ENCODE measurements around the gene P4HB.

The P4HB gene

GRCh38 chr17:81895400-81895799 lies 35.1 kb upstream of the P4HB start:
- TF ChIP-seq TCF4 (CRISPR knock-in tag; IDR thresholded peaks at IDR 0.05; ENCODE audit: borderline replicate concordance): no peak
- no peak for TF ChIP-seq GLIS3 (CRISPR knock-in tag; IDR thresholded peaks at IDR 0.05)
- TF ChIP-seq TOX (CRISPR knock-in tag; IDR thresholded peaks at IDR 0.05; ENCODE audit: borderline replicate concordance): no peak
- TF ChIP-seq ZFP30 (CRISPR knock-in tag; IDR thresholded peaks at IDR 0.05): no peak
- no peak for TF ChIP-seq RARB (CRISPR knock-in tag; IDR thresholded peaks at IDR 0.05)
- TF ChIP-seq ZNF565 (CRISPR knock-in tag; conservative IDR thresholded peaks at IDR 0.05; ENCODE audit: low read depth): no peak
- TF ChIP-seq, protein P1, sequence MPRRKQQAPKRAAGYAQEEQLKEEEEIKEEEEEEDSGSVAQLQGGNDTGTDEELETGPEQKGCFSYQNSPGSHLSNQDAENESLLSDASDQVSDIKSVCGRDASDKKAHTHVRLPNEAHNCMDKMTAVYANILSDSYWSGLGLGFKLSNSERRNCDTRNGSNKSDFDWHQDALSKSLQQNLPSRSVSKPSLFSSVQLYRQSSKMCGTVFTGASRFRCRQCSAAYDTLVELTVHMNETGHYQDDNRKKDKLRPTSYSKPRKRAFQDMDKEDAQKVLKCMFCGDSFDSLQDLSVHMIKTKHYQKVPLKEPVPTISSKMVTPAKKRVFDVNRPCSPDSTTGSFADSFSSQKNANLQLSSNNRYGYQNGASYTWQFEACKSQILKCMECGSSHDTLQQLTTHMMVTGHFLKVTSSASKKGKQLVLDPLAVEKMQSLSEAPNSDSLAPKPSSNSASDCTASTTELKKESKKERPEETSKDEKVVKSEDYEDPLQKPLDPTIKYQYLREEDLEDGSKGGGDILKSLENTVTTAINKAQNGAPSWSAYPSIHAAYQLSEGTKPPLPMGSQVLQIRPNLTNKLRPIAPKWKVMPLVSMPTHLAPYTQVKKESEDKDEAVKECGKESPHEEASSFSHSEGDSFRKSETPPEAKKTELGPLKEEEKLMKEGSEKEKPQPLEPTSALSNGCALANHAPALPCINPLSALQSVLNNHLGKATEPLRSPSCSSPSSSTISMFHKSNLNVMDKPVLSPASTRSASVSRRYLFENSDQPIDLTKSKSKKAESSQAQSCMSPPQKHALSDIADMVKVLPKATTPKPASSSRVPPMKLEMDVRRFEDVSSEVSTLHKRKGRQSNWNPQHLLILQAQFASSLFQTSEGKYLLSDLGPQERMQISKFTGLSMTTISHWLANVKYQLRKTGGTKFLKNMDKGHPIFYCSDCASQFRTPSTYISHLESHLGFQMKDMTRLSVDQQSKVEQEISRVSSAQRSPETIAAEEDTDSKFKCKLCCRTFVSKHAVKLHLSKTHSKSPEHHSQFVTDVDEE (CRISPR knock-in tag; IDR thresholded peaks at IDR 0.05): no peak
- no peak for TF ChIP-seq OSR1 (CRISPR knock-in tag; IDR thresholded peaks at IDR 0.05)
- TF ChIP-seq ZFP3 (CRISPR knock-in tag; IDR thresholded peaks at IDR 0.05): no peak
- no peak for TF ChIP-seq ZNF70 (CRISPR knock-in tag; IDR thresholded peaks at IDR 0.05)
- TF ChIP-seq, protein P2, sequence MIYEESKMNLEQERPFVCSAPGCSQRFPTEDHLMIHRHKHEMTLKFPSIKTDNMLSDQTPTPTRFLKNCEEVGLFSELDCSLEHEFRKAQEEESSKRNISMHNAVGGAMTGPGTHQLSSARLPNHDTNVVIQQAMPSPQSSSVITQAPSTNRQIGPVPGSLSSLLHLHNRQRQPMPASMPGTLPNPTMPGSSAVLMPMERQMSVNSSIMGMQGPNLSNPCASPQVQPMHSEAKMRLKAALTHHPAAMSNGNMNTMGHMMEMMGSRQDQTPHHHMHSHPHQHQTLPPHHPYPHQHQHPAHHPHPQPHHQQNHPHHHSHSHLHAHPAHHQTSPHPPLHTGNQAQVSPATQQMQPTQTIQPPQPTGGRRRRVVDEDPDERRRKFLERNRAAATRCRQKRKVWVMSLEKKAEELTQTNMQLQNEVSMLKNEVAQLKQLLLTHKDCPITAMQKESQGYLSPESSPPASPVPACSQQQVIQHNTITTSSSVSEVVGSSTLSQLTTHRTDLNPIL (CRISPR knock-in tag; IDR thresholded peaks at IDR 0.05; ENCODE audit: low read depth): no peak
- TF ChIP-seq ZNF8 (CRISPR knock-in tag; IDR thresholded peaks at IDR 0.05): no peak
- TF ChIP-seq, protein P3, sequence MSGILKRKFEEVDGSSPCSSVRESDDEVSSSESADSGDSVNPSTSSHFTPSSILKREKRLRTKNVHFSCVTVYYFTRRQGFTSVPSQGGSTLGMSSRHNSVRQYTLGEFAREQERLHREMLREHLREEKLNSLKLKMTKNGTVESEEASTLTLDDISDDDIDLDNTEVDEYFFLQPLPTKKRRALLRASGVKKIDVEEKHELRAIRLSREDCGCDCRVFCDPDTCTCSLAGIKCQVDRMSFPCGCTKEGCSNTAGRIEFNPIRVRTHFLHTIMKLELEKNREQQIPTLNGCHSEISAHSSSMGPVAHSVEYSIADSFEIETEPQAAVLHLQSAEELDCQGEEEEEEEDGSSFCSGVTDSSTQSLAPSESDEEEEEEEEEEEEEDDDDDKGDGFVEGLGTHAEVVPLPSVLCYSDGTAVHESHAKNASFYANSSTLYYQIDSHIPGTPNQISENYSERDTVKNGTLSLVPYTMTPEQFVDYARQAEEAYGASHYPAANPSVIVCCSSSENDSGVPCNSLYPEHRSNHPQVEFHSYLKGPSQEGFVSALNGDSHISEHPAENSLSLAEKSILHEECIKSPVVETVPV (CRISPR knock-in tag; IDR thresholded peaks at IDR 0.05): no peak
- no peak for TF ChIP-seq ARNTL (CRISPR knock-in tag; IDR thresholded peaks at IDR 0.05; ENCODE audit: borderline replicate concordance, low read depth)
- ATAC-seq: no peak

DNA sequence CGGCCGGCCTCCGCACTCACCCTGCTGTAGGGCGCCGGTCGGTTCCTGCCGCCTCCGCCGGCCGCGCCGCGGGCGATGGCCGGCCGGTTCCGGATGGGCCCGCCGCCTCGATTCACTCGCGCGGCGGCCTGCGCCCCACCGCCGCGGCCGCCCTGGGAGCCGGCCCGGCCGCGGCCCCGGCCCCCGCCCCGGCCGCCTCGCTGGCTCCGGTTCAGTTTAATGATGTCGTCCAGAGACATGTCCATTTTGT lies 30.9 kb upstream of the P4HB start:
- no peak for ATAC-seq
- TF ChIP-seq CSDC2 (CRISPR knock-in tag; IDR thresholded peaks at IDR 0.05) (no peak), ISL1 (CRISPR knock-in tag; IDR thresholded peaks at IDR 0.05) (no peak), RARB (CRISPR knock-in tag; IDR thresholded peaks at IDR 0.05) (no peak), ZFP3 (CRISPR knock-in tag; IDR thresholded peaks at IDR 0.05) (no peak), OSR1 (CRISPR knock-in tag; IDR thresholded peaks at IDR 0.05) (no peak), SNAI2 (CRISPR knock-in tag; IDR thresholded peaks at IDR 0.05) (no peak), GLIS3 (CRISPR knock-in tag; IDR thresholded peaks at IDR 0.05) (no peak), PATZ1 (CRISPR knock-in tag; IDR thresholded peaks at IDR 0.05; ENCODE audit: borderline replicate concordance) (no peak), POU6F1 (CRISPR knock-in tag; IDR thresholded peaks at IDR 0.05; ENCODE audit: borderline replicate concordance, low read depth) (no peak), TCF4 (CRISPR knock-in tag; IDR thresholded peaks at IDR 0.05; ENCODE audit: borderline replicate concordance) (no peak), ZNF565 (CRISPR knock-in tag; conservative IDR thresholded peaks at IDR 0.05; ENCODE audit: low read depth) (no peak), ZC3H10 (CRISPR knock-in tag; IDR thresholded peaks at IDR 0.05) (no peak), PPARA (CRISPR knock-in tag; IDR thresholded peaks at IDR 0.05; ENCODE audit: borderline replicate concordance) (no peak), ZNF8 (CRISPR knock-in tag; IDR thresholded peaks at IDR 0.05) (no peak), ESRRG (CRISPR knock-in tag; IDR thresholded peaks at IDR 0.05) (no peak), ZFP30 (CRISPR knock-in tag; IDR thresholded peaks at IDR 0.05) (no peak)
- TF ChIP-seq, protein P1 (CRISPR knock-in tag; IDR thresholded peaks at IDR 0.05): no peak
- TF ChIP-seq, protein P3 (CRISPR knock-in tag; IDR thresholded peaks at IDR 0.05): no peak

Measured in SK-N-SH treated with all-trans-retinoic acid at 6 μM for 48 hours (cell line).